ENCODE measurements around the gene TREML1.

TREML1 gene

GRCh38 chr6:41136911-41137310 is 17.2 kb downstream of the TREML1 start:
- H3K4me3 ChIP-seq (ENCODE audit: low read depth, low read length) = no peak overlapping the region
- in situ Hi-C loops (cut with HindIII; ENCODE audit: low sequenced_read_pairs) = no loop called here
- no peak for DNase-seq (ENCODE audit: low read depth)
- TF ChIP-seq CTCF (IDR thresholded peaks at IDR 0.05; ENCODE audit: low read depth, low read length, missing control alignments) = no peak

- in situ Hi-C loops (cut with HindIII; ENCODE audit: low sequenced_read_pairs) = no loop called here
Measured at GRCh38 chr6:41135062-41135832, 18.9 kb downstream of the TREML1 start.

GRCh38 chr6:41132254-41132653 is 21.9 kb downstream of the TREML1 start:
- H3K4me3 ChIP-seq (ENCODE audit: low read depth, low read length) = no peak overlapping the region
- in situ Hi-C loops (cut with HindIII; ENCODE audit: low sequenced_read_pairs) = no loop called here
- no peak for TF ChIP-seq CTCF (IDR thresholded peaks at IDR 0.05; ENCODE audit: low read depth, low read length, missing control alignments)
- DNase-seq (ENCODE audit: low read depth) = no peak

More at GRCh38 chr6:41135062-41135832, 18.9 kb downstream of the TREML1 start:
- TF ChIP-seq CTCF (IDR thresholded peaks at IDR 0.05; ENCODE audit: low read depth, low read length, missing control alignments) = no peak
- no peak overlapping the region for H3K4me3 ChIP-seq (ENCODE audit: low read depth, low read length)
- no peak for DNase-seq (ENCODE audit: low read depth)

GRCh38 chr6:41125282-41125681 is 28.9 kb downstream of the TREML1 start:
- H3K4me3 ChIP-seq (ENCODE audit: low read depth, low read length) = no peak overlapping the region
- no peak for DNase-seq (ENCODE audit: low read depth)
- TF ChIP-seq CTCF (IDR thresholded peaks at IDR 0.05; ENCODE audit: low read depth, low read length, missing control alignments) = no peak
- in situ Hi-C loops (cut with HindIII; ENCODE audit: low sequenced_read_pairs) = no loop called here

- in situ Hi-C loops (cut with HindIII; ENCODE audit: low sequenced_read_pairs) = no loop called here
- no peak overlapping the region for H3K4me3 ChIP-seq (ENCODE audit: low read depth, low read length)
- DNase-seq (ENCODE audit: low read depth) = no peak
- TF ChIP-seq CTCF (IDR thresholded peaks at IDR 0.05; ENCODE audit: low read depth, low read length, missing control alignments) = no peak
Measured at GRCh38 chr6:41122918-41123317, 31.2 kb downstream of the TREML1 start.

- TF ChIP-seq CTCF (IDR thresholded peaks at IDR 0.05; ENCODE audit: low read depth, low read length, missing control alignments) = no peak
- no peak for DNase-seq (ENCODE audit: low read depth)
- in situ Hi-C loops (cut with HindIII; ENCODE audit: low sequenced_read_pairs) = no loop called here
- H3K4me3 ChIP-seq (ENCODE audit: low read depth, low read length) = no peak overlapping the region
Measured at GRCh38 chr6:41122373-41122772, 31.8 kb downstream of the TREML1 start.
